Measurements from ENCODE around the gene C5. TPM values are rescaled to one million over a fixed set of nuclear protein-coding genes. Genes with fewer than 3 reads are reported as not detected.
"Not testable (repeated sequence)": the region's sequence is repeated elsewhere in the genome, so short reads cannot be mapped to it uniquely, and the experiment has no call there.

Gene C5
- total RNA-seq, 1 donor from 2014 or later = 9.2 TPM

DNA sequence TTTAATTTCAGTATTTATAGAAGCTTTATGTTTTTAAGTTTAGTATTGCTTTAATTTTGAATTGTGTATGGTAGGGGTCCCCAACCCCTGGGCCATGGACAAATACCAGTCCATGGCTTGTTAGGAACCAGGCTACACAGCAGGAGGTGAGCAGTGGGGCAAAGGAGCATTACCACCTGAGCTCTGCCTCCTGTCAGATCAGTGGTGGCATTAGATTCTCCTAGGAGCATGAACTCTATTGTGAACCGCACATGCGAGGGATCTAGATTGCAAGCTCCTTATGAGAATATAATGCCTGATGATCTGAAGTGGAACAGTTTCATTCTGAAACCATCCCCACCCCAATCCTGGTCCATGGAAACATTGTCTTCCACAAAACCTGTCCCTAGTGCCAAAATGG, 1.9 kb downstream of the C5 start:
- no peak for DNase-seq

DNA sequence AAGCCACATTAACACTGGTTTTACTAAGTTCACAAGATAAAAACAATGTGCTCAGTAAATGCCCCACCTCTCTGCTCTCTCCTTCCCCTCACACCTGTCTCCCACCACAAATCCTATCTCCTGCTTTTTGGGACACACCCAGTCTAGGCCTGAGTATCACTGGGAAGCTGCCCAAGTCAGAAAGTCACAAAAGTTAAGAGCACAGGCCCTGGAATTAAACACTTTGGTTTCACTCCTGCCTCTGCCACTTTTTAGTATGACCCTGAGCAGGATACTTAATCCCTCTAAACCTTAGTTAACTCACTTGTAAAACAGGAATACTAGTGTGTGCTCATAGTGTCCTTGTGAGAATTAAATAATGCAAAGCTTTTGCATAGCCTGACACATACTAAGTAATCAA, 11.3 kb downstream of the C5 start:
- peak; percentile 70 for DNase-seq

DNA sequence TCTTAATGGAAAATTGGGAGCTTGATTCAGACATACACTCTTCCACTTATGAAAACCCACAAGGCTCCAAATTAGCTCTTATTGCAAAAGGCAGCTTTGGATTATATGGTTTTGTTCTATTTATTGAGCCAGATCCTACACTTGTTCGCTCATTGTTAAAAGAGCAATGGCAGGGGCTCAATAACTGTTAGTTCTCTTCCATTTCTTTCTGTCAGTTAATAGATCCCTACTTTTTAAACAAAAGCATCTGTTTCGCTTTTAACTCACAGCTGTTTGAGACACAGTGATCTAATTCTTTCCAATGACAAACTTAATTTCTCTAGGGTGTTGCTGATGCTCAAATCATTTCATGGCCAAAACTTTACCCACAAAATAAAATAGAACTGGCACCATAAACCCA, 11.7 kb downstream of the C5 start:
- peak; percentile 71 for DNase-seq

- DNase-seq = not testable (repeated sequence)
Measured at GRCh38 chr9:121035717-121036116, 14.4 kb downstream of the C5 start.

DNA sequence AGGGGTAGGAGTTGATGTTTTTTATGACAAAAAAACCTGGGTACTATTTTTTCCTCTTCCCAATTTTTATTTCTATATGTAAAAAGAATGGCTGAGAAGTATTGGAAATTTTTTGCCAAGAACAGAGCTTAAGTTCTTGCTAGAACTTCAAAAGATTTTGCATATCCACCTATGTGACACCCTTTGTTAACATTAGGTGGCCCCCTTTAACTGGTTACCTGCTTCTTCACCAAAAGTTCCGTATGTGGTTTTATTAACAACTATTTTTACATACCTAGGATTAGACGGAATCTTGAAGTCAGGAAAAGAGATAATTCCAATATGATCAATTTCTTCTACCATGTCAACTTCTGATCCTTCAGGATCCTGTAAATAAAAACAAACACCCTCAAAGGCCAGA, 15.5 kb downstream of the C5 start:
- DNase-seq = no peak

DNA sequence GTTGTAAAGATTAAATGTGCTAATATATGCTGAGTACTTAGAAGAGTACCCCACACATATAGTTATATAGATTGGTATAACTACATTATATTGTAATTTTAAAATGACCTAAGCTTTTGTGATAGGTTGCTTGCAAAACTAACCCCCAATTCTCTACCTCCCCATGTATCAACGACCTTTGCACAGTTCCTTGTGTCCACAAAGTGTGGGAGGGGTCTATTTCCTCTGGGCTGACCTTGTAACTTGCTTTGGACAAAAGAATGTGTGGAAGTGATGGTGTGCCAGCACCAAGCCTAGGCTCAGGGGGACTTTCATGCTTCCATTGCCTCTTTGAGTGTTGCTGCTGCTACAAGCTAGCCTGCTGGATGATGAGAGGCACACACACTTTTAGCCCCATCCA, 20.6 kb downstream of the C5 start:
- DNase-seq = no peak

- DNase-seq = not testable (repeated sequence)
Measured at GRCh38 chr9:121028285-121028684, 21.8 kb downstream of the C5 start.

- DNase-seq = no peak
Measured at GRCh38 chr9:121026768-121027167, 23.3 kb downstream of the C5 start.

GRCh38 chr9:121026260-121026691, 23.8 kb downstream of the C5 start:
- DNase-seq = no peak

DNA sequence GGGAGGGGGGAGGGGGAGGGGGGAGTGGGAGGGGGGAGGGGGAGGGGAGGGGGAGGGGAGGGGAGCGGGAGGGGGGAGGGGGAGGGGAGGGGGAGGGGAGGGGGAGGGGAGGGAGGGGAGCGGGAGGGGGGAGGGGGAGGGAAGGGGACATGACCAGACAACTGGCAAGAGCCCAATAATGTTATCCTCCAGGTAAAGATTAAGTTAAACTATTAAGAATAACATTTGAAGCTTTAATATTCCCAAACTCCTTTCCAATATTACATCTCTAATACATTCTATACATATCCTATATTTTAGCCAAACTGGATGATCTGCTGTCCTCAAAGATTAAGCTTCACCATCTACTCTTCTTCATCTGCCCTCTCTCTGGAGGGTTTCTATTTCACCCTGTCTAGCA, 25.8 kb downstream of the C5 start:
- DNase-seq = no peak

DNA sequence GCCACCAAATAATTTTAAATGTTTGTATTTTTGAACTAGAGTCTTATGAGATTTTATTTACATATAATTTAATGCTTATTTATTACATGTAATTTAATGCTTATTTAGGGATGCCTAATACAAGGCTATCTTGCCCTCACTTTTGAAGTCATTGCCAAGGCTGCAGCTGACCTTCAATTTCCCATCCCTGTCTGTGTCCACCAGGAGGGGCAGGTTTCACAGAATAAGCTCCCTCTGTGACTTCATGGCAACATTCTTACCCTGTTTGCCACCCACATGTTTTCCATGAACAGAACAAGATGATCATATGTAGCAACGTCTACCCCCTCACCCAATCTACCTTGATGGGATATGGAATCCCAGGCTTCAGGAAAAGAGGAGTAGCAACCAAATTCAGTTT, 27.0 kb downstream of the C5 start:
- DNase-seq = peak; percentile 17

DNA sequence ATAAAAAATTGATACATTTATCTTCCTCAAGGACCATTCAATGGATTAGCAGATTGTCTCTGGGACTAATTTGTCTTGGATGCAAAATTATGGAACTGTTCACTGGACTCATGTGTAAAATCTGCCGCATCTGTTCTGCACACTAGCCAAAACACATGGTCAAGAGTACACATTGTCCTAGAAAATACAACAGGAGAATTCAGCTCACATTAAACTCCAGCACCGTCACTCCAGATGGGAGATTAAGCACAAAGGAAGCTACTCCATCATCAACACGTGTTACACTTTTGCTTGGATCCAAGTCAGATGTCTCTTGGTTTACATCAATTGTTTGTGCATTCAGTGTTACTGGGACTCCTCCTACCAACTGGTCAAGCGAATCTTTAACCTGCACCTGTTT, 28.8 kb downstream of the C5 start:
- peak; percentile 92 for DNase-seq

GRCh38 chr9:121019273-121019672, 30.8 kb downstream of the C5 start:
- no peak for DNase-seq

DNA sequence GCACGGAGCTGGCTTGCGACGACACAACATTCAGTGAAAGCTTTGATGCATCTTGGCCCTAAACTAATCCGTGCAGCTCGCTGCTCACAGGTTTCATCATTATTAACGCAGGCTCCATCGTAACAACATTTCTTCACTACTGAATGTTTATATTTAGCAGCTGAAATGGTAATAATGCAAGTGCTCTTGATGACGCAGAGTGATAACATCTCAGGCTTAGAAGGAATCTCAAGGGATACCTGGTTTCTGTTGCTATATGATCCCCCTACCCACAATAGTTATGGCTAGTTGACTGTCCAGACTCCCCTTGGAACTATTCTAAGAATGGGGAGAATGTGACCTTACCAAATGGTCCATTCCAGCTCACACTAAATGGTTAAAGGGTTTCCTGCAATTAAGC, 36.2 kb downstream of the C5 start:
- no peak for DNase-seq

DNA sequence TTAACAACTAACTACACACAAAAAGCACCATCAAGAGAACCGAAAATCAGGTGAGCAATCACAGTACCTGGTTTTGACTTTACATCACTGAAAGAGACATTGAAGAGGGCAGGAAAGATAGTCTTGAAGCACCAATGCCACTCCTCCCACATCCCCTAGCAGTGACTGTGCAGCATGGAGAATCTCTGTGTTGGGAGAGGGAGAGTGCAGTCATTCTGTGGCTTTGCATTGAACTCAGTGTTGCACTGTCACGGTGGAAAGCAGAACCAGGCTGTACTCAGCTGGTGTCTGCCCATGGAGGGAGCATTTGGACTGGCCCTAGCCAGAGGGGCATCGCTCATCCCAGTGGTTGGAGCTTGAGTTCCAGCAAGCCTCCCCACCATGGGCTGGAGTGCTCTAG, 40.4 kb downstream of the C5 start:
- DNase-seq = no peak

DNA sequence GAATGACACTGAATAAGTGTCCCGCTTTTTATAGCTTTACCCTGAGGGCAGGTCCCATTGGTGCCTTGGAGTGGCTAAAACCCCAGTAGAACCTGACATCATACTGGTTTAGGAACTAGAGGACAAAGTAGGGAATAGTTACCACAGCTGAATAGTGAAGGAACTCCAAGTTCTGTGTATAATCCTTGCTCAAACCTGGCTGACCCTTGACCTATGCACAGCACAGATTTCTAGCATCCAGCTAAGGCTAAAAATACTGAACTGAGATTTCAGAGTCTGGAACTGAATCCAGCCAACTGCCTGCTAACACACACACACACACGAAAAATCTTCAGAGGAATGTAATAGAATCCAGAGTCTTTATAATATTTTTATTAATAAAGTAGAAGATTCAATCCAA, 50.8 kb downstream of the C5 start:
- DNase-seq = no peak

GRCh38 chr9:120998111-120998510, 52.0 kb downstream of the C5 start:
- no peak for DNase-seq

- no peak for DNase-seq
Measured at GRCh38 chr9:120997502-120997901, 52.6 kb downstream of the C5 start.

DNA sequence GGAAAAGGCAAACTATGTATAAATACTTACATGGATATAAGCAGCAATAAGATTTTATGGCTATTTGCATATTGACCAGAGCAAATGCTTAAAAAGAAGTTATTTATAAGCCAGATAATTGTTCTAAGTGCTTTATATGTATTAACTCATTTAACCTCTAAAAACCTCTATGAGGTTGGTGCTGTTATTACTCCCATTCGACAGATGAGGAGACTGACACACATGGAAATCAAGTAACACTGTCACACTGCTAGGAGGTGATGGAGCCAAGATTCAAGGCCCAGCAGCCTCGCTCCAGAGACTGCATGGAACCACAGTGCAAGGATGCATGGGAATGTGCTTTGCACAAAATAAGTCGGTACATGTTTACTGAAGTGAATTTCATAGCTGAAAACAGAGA, 53.7 kb downstream of the C5 start:
- DNase-seq = no peak

- no peak for DNase-seq
Measured at GRCh38 chr9:120989065-120989464, 61.0 kb downstream of the C5 start.

DNA sequence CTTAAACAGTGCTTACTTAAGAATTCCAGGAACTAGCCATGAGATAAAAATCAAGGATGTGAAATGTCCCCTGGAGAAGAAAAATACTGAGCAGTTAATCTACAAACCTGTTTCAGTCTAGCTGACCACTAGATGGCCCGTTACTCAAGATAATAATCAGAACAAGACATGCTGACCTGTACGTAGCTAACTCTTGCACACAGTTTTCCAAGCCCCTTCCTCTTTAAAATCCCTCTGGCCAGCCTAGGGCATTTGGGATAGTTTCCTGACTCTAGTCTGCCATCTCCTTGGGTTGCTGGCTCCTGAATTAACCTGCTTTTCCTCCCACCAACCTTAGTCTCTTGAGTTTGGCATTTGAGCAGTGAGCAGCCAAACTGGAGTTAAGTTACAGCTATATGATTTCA, 64.3 kb downstream of the C5 start:
- DNase-seq = peak; percentile 78

GRCh38 chr9:120983259-120983837, 66.7 kb downstream of the C5 start:
- DNase-seq = no peak

- DNase-seq = peak; percentile 17
Measured at GRCh38 chr9:120982836-120983235, 67.2 kb downstream of the C5 start.

GRCh38 chr9:120980951-120981350, 69.1 kb downstream of the C5 start:
- DNase-seq = no peak

DNA sequence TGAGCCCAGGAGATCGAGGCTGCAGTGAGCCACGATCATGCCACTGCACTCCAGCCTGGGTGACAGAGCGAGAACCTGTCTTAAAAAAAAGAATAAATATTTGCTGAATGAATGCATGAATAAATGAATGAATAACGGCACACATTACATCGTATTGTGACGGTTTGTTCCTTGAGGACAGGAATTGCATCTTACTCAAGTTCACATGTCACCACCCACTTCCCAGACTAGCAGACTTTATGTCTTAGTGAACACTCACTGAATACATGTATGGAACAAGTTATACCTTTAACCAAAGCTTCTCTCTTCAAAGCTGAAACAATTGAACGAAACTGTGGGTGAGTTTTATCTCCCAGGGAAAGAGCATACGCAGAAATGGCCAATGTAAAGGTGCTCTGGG, 70.3 kb downstream of the C5 start:
- DNase-seq = no peak
